GM18519 (cell line): Measurements from ENCODE around the gene MFRP.

Source experiments
- ATAC-seq: cut with Tn5 transposase; IDR thresholded peaks from one replicate; pipeline ENCODE4 v1.9.1; 2021; ENCODE audit warnings: mild to moderate bottlenecking, moderate library complexity; ENCODE audit not compliant: unreplicated experiment, low FRiP score

Gene MFRP

DNA sequence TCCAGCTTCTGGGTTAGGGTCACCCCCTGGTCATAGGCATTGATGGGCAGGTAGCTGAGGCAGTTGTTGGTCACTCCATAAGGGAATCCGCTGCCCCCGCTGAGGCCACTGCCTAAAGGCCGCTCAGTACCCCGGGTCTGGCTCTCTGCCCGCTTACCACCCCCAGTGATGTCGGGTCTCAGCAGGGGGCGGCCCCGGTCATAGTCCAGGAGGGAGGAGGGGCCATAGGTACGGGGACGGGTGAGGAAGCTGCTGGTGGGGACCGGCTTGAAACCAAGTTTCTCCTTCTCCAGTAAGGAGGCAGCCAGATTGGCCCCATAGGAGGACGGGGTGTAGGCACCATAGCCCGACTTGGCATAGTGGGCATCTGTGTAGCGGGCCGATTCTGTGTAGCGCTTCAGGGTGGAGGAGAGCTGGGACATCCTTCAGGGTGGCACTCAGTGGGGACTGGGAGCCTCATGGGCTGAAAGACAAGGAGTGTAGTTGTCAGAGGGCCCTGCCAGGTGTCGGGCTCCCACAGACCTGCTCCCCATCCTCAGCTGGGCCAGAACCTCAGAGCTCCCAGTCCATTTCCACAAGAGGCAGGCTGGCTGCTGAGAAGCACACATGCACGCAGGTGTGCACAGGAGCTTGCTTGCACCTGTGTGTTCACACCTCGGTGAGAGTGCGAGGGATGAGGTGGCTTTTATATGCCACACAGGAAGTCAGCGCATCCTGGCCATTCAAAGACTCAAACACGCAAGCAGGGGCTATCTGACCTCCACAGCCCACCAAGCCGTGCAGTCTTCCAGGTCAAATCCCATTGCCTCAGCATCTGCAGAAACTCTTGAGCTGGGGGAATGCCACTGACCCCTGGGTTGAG is 26.8 kb upstream of the MFRP start:
- ATAC-seq: no peak

DNA sequence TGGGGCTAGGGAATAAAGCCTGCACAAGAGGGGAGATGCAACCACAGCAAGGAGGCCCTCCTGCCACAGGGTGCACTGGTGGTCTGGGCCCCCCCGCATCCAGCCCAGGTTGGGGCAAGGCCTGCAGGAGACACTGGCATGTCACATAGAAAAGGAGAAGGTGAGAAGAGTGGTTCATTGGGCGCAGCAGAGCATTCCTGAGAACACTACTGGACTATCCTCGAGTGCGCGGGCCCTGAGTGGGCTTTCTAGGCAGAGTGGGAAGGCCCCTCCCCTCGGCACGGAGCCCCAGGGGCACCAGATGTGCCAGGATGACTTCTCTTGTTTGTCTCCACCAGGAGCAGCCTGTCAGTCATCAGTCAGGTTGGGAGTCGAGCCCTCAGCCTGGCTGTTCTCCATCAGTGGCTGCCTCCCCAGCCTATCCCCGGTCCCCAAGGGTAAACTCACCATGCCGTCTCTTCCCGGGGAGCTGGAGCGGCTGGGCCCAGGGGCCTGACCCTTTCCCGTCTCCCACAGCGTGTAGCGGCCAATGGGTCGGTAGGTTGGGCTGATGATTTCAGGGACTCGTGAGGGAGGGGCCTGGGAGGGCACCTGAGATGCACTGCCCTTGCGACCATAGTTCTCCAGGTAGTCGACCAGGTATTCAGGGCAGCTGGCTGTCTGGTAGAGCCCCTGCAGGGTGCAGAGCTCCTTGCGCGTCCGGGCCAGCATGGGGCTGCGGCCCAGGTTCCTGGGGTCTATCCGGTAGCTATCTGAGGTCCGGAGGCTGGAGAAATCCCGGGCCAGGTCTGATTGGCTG is 26.0 kb upstream of the MFRP start:
- no peak for ATAC-seq

DNA sequence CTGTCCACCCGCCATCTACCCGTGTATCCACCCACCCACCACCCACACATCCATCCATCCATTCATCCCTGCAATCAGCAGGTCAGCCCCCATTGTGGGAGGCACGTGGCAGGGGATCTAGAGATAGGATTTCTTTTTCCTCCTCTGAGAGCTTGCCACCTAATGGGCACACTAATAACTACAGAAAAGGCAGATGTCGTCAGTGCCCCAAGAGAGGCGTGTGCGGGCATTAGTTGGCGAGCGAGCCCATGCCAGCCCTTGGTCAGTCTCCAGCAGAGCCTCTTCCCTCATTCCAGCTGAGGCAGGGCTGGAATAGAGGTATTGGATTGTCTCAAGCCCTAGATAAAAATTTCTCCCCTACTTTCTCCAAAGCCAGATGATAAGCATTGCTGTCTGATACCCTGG is 25.3 kb upstream of the MFRP start:
- no peak for ATAC-seq

DNA sequence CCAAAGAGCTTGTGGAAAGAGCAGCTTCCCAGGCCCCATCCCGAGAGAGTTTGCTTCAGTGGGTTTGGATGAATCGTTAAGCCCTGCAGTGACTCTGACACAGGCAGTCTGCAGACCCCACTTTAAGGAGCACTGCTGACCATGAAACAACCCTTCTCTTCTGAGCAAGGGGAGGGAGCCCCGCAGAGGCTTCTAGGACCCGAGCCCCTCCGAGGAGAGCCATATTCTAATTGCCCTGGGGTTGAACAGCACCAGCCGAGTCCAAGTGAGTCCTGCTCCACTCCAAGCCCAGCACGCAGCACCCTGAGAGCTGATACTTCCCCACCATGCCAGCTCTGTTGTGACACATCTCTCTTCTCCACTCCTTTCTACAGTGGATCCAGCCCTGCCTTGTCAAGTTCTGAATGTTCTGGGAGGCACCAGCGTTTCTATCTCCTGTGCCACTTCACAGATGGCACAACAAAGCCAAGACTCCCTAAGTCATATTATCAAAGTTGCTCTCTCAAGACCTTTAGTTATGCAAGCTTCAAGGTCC is 24.6 kb upstream of the MFRP start:
- ATAC-seq: no peak

GRCh38 chr11:119370486-119371046 is 24.1 kb upstream of the MFRP start:
- no peak for ATAC-seq

- no peak for ATAC-seq
Observed at GRCh38 chr11:119369132-119369925, 22.8 kb upstream of the MFRP start.

GRCh38 chr11:119368121-119369034 is 21.9 kb upstream of the MFRP start:
- no peak for ATAC-seq

- ATAC-seq: no peak
Observed at GRCh38 chr11:119367661-119368120, 21.2 kb upstream of the MFRP start.

DNA sequence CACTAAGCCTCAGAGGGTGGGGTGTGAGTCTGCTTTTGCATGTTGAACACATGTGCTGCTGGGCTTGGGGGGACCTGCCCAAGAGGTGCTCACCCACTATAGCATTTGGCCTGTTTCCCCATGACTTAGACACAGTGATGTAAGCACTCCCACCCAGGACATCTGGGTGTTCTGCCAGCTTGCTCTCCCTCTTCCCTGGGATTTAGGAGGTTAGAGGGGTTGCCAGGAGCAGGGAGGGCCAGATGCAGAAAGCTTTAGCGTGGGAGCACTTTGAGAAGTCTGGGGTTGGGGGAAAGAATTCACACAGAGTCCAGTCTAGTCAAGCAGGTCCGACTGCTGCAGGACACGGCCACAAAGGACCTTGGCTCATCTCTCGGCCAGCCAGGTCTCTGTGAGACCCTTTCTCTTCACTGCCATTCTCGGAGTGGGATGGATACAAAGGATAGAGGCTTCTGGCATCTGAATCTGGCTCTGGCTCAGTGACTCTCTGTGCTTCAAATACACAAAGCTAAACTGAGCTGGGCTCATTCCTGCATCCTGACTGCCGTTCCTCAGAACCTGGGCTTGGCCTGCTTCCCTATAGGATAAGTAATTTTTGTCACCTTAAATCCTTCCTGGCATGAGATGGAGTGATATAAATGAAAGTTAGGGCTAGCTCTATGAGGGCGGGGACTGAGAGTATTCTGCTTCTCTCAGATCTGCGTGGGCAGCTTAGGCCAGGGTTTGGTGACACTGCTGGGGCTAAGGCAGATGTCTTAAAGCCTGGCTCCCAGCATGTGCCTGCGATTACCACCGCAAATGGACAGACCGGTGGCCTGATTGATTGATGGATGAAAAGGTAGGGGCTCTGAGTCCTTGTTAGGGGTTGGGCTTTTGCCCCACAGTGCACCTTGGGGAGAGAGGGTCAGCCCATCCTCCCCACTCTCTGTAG is 20.4 kb upstream of the MFRP start:
- ATAC-seq: no peak

- ATAC-seq: no peak
Observed at GRCh38 chr11:119365071-119365591, 18.6 kb upstream of the MFRP start.

DNA sequence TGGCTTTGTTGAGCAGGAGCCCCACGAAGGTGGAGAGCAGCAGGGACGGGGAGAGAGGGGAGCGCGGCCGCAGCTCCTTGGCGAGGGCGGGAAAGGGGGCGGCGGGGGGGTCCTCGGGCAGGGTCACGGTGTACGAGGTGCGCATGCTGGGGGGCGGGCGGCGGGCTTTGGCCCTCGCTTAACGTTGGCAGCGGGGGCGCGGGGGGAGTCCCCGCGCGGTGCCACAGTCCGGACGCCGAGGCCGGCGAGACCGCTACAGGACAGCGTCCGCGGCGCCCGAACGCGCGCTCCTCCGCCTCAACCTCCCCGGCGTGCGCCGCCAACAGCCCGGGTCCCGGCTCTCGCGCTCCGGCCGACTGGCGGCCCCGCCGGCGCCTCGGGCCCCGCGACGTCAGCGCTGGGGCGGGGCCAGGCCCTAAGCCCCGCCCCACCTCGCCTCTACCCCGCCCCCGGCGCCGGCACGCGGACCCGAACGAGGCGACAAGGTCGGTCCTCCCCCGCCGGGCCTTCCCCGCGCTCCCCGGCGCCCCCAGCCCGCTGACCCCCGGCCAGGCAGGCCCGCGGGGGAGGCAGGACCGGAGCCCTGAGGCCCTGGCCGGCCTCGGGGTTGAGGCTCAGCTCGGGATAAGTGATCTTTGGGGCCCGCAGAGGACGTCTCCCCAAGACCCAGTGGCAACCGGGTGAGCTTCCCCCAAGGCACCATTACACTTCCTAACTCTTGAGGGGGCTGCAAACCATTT is 17.5 kb upstream of the MFRP start:
- no peak for ATAC-seq

DNA sequence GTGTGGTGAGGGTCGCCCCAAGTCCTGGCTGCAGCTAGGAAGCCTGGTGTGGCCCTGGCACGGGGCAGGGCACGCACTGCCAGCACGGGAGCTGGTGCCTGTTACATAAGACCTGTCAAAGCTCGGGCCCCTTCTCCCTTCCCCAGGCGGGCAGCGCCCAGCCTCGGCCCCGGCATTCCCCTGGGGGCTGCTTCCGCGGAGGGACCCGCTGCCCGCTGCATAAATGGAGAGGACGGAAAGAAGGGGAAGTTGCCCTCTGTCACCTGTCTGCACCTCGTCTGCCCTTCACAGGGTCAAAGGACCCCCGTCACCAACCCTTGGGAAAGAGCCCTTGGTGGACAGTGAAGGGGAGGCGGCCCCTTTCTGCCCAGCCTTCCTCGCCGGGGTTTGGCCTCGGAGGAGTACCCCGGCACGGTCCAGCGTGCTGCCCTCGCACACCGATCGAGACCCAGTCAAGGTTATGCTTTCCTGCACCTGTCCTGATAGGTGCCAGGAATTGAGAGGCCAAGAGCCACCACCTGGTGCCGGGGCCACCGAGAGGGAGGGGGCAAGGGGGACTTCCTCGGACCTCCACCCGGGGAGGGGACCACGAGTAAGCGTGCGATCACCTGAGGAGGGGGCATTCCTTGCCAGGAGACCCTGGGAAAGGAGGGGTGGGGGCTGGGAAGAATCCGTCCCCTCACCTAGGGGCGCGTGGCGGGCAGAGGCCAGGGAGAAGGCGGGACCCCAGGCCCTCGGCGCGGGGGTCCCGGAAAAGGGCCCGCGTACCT is 16.8 kb upstream of the MFRP start:
- ATAC-seq: no peak

- ATAC-seq: no peak
Observed at GRCh38 chr11:119362741-119363080, 16.2 kb upstream of the MFRP start.

GRCh38 chr11:119361941-119362725 is 15.6 kb upstream of the MFRP start:
- ATAC-seq: no peak

GRCh38 chr11:119361056-119361787 is 14.7 kb upstream of the MFRP start:
- ATAC-seq: no peak
